DMS153 treated with DMSO at 0.1 percent for 48 hours (cell line): ENCODE data around the gene FBXW12.
"Not testable (repeated sequence)": the region's sequence is repeated elsewhere in the genome, so short reads cannot be mapped to it uniquely, and the experiment has no call there.

Experiments
- DNase-seq: peaks from one replicate; lab custom pipeline; 2025; ENCODE audit not compliant: unreplicated experiment; lab: John Stamatoyannopoulos, UW

The FBXW12 gene

GRCh38 chr3:48372377-48372770 lies 355 bp downstream of the FBXW12 start:
- DNase-seq = no peak

- DNase-seq = no peak
These were observed 930 bp downstream of the FBXW12 start for GRCh38 chr3:48372862-48373435.

GRCh38 chr3:48387634-48388033 lies 15.6 kb downstream of the FBXW12 start:
- no peak for DNase-seq

- DNase-seq = no peak
These were observed 16.9 kb downstream of the FBXW12 start for GRCh38 chr3:48388966-48389365.

GRCh38 chr3:48394391-48394790 lies 22.4 kb downstream of the FBXW12 start:
- no peak for DNase-seq

- DNase-seq = no peak
These were observed 23.7 kb downstream of the FBXW12 start for GRCh38 chr3:48395714-48396113.

- DNase-seq = no peak
These were observed 26.0 kb downstream of the FBXW12 start for GRCh38 chr3:48397767-48398681.

- no peak for DNase-seq
These were observed 26.8 kb downstream of the FBXW12 start for GRCh38 chr3:48398701-48399386.

GRCh38 chr3:48399387-48400172 lies 27.6 kb downstream of the FBXW12 start:
- DNase-seq = no peak

GRCh38 chr3:48400824-48401433 lies 28.9 kb downstream of the FBXW12 start:
- DNase-seq = peak; percentile 2

GRCh38 chr3:48401434-48401901 lies 29.4 kb downstream of the FBXW12 start:
- not testable (repeated sequence) for DNase-seq

- no peak for DNase-seq
These were observed 30.3 kb downstream of the FBXW12 start for GRCh38 chr3:48402281-48402732.

- DNase-seq = no peak
These were observed 30.9 kb downstream of the FBXW12 start for GRCh38 chr3:48402907-48403306.

- DNase-seq = no peak
These were observed 31.8 kb downstream of the FBXW12 start for GRCh38 chr3:48403533-48404439.

GRCh38 chr3:48404440-48405342 lies 32.7 kb downstream of the FBXW12 start:
- no peak for DNase-seq

GRCh38 chr3:48405343-48405881 lies 33.4 kb downstream of the FBXW12 start:
- DNase-seq = no peak

- no peak for DNase-seq
These were observed 34.0 kb downstream of the FBXW12 start for GRCh38 chr3:48405971-48406370.
